ENCODE results near the gene LIMS1.
"Not testable (repeated sequence)": the region's sequence is repeated elsewhere in the genome, so short reads cannot be mapped to it uniquely, and the experiment has no call there.

The LIMS1 gene

GRCh38 chr2:108553209-108553919 is 19.1 kb downstream of the LIMS1 start:
- no peak for DNase-seq

GRCh38 chr2:108554528-108554927 is 20.3 kb downstream of the LIMS1 start:
- DNase-seq, result no peak

DNA sequence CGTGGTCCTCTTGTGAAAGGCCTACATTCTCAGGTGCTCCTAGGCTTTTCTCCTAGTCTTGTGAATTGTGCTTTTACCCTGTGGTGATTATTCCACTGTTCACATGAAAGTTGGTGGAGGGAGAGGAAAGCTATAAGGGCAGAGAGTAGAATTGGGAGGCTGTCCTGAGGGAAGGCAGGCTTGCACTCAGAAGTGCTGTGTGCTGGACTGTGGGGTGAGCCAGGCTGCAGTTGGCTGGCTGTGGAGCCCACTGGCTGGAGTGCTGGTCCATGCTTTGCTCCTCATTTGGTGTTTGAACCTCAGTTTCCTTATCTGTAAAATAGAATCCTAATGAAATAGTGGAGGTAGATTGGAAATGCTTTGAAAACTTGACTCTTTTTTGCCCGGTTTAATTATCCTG is 21.3 kb downstream of the LIMS1 start:
- no peak for DNase-seq

GRCh38 chr2:108556581-108556980 is 22.3 kb downstream of the LIMS1 start:
- DNase-seq, result not testable (repeated sequence)

- DNase-seq, result no peak
These were observed 26.1 kb downstream of the LIMS1 start for GRCh38 chr2:108560241-108560811.

DNA sequence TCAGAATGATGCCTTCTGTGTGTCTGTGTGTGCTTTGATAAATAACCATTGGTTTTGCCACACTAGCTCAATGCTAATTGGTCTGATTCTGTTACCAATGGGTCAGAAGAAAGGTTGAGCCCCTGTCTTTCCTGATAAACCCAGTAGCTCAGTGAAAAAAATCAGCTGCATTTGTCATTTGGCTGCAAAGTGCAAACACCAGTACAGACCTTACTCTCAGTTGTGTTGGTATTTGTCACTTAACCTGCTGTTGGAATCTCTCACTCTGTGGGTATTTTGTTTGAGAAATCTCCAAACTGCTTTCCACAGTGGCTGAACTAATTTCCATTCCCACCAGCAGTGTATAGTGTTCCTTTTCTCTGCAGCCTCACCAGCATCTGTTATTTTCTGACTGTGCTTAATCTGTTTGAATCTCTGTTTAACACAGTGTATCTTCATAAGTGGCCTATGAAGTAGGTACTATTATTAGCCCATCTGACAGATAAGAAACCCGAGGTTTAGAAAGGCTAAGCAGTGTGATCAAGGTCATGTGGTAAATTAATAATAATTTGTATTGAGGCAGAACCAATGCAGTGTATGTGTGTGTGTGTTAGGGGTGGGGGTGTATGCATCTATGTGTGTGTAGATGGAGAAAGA is 26.7 kb downstream of the LIMS1 start:
- no peak for DNase-seq

DNA sequence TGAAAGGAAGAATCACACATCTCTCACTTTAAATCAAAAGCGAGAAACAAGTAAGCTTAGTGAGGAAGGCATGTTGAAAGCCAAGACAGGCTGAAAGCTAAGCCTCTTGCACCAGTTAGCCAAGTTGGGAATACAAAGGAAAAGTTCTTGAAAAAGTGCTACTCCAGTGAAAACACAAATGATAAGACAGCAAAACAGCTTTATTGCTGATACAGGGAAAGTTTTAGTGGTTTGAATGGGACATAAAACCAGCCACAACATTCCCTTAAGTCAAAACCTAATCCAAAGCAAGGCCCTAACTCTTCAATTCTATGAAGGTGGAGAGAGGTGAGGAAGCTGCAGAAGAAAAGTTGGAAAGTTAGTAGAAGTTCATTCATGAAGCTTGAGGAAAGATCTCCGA is 28.0 kb downstream of the LIMS1 start:
- DNase-seq, result no peak

DNA sequence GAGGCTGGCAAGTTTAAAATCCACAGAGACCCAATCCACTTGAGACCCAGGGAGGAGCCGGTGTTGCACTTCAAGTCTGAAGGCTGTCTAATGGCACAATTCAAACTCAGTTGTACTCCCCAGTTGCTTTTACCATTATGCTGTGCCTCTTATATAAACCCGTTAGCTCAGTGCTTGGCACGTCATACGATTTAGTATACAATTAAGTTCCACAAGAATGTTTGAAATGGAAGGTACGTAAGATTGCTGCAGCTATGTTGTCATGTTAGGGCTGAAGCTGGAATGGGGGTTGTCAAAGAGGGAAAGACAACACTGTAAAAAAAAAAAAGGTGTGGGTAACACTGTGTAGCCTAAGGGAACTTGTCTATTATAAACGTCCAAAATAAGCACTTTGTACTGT is 30.2 kb downstream of the LIMS1 start:
- DNase-seq, result no peak

DNA sequence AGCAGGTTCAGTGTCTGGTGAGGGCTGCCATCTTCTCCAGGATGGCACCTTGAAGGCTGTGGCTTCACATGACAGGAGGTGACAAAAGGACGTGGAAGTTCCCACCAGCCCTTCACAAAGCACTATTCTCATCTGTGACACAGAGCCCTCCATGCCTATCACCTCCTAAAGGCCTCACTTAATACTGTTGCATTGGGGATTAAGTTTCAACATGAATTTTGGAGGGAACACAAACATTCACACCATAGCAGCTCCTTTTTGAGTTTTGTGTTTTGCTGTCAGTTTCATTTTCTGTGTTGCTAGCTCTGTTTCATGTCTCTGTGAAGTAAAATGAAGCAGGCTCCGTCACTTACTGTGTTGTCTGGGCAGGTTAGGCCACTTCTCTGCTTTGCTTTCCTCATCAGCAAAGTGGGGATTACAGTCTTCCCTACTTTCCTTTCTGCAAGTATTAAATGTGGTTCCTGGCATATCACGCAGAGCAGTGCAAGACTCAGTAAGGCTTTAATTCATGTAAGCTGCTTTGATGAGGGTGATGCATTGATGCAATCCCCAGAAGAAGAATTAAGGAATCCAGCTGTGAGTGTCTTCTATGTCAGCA is 31.6 kb downstream of the LIMS1 start:
- DNase-seq, result no peak

DNA sequence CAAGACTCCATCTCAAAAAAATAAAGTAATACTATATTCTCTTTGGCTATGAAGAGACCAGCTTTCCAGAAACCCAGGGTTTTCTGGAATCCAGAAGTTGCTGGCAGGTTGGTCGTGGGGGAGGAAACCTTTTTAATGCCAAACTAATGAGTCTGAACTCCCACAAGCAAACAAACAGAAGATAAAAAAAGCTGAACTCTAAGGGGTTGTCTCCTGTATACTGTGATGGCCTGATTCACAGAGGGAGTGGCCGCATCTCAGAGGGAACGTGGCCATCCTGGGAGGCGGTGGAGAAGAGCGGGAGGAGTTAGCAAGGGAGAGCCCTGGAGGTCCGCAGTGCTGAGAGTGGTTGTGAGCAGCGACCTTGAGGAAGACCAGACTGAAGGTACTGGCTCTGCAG is 36.1 kb downstream of the LIMS1 start:
- DNase-seq, result no peak

DNA sequence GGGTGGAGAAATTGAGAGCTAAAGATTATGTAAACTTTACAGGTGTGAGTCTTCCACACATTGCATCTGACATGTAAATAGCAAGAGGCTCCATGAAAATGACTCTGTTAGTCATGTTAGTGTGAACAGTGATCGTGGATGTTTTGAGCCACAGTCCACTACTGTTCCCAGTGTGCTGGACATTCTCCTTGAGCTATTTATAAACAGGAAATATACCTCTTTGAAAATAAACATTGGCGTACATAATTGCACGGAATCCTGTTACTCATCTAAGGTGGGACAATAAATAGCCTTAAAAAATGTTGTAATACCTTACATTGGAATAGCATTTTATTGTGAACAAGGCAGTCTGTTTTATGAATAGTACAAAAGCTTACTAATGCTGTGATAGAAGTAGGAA is 37.0 kb downstream of the LIMS1 start:
- DNase-seq, result no peak

GRCh38 chr2:108573061-108573460 is 38.8 kb downstream of the LIMS1 start:
- DNase-seq, result no peak

GRCh38 chr2:108574332-108574731 is 40.1 kb downstream of the LIMS1 start:
- no peak for DNase-seq

- DNase-seq, result no peak
These were observed 41.1 kb downstream of the LIMS1 start for GRCh38 chr2:108575132-108575966.

DNA sequence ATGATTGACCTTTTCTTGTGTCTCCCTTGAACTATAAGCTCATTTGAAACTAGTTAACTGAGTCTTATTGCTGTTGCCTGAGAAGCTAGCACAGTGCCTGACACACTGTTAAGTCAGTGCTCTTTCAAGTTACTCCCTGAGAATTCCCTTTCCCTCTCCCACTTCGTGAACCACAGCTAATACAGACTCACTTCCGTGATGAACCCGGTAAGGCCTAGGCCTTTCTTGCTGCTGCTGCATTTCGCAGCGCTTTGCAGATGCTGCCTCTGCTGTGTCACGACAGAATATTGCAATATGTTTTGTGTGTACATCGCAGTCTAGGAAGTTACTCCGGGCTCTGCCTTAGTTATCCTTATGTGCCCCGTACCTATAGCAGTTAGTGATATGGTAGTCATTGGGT is 42.8 kb downstream of the LIMS1 start:
- DNase-seq, result no peak

- DNase-seq, result no peak
These were observed 45.4 kb downstream of the LIMS1 start for GRCh38 chr2:108579623-108580022.

GRCh38 chr2:108580050-108580449 is 45.8 kb downstream of the LIMS1 start:
- DNase-seq, result no peak

DNA sequence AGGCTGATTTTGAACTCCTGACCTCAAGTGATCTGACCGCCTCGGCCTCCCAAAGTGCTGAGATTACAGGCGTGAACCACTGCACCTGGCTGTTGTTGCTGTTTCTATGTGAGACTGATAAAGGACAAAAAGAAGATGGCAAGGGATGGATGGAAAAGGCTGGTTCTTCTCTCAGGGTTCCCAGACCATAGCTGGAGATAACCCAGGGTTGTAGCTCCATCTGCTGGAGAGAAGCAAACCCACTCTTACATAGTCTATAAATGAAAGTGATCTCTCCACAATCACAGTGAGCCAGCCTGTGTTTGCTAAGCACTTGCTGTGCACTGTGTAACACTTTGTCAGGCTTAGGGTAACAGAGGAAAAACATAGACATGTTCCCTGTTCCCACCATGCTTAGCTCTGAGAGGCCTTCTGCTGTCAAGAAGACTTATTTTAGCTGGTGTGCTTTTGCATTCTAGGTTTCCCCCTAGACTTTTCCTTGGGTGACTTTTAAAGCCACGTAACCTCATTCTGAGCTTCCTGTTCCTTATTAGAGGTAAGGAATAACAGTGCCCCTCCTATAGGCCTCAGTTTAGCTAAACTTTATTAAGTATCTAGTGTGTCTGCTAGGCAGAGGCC is 49.7 kb downstream of the LIMS1 start:
- DNase-seq, result no peak

DNA sequence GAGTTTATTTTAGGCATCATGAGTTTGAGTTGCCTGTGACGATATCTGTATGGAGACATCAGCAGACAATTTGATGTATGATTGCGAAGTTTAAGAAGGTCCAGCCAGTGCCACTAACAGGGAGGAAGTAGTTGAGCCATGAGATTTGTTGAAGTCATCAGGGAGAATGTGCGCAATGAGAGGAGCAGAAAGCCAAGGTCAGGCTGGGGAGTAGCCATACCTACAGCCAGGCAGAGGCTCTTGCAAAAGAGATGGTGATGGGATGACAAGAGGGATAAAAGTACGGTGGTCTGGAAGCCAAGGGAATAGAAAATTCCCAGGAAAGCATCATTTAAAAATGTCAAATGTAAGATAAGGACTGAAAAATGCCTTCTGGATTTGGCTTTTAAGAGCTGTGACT is 51.2 kb downstream of the LIMS1 start:
- DNase-seq, result no peak

DNA sequence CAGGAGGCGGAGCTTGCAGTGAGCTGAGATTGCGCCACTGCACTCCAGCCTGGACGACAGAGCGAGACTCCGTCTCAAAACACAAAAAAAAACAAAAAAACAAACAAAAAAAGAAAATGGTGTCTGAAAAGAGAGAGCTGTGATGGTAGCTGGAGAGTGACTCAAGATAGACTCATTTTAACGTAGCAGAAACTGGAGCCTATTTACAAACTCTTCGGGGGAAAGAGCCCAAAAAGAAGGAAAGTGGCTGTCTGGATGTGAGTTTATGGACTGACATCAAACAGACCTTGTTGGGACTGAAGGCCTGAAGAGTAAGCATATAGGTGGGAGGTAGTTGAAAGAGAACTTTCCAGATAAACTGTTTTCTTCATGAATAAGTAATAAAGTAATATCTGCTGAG is 51.8 kb downstream of the LIMS1 start:
- no peak for DNase-seq

GRCh38 chr2:108586631-108587030 is 52.4 kb downstream of the LIMS1 start:
- no peak for DNase-seq

DNA sequence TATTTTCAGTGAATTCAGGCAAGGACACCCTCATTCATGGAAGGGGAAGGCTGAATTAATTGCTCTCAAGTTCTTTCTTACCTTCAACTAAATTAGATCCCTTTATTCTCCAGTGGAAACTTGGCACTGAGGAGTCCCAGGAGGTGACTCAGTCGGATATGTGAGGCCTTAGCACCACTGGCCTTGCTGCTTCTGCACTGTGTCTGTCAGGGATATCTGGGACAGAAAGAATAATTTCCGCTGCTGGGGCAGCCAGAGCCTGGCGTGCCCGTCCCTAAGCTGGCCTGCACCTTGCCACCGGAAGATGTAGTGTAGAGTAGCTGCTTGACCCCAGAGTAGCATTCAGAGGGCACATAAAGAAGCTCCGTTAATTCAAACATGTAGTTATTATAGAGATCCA is 53.4 kb downstream of the LIMS1 start:
- DNase-seq, result no peak

All from GOT3 (cell line).